HL-60 (cell line): ENCODE data around the gene SREBF1.

Experiments used
- GABPA ChIP-seq: IDR thresholded peaks from 2 replicates; pipeline ENCODE4 v1.6.1; 2012; ENCODE audit warnings: low read depth
- POLR2AphosphoS5 ChIP-seq: IDR thresholded peaks from 2 replicates; pipeline ENCODE4 v1.6.1; 2012; ENCODE audit warnings: low read depth
- TF ChIP-seq, protein P1 (sequence below): IDR thresholded peaks from one replicate; pipeline ENCODE4 v1.5.1; 2011; ENCODE audit warnings: low read length, control low read depth, inconsistent platforms; ENCODE audit not compliant: insufficient read depth

DNA sequence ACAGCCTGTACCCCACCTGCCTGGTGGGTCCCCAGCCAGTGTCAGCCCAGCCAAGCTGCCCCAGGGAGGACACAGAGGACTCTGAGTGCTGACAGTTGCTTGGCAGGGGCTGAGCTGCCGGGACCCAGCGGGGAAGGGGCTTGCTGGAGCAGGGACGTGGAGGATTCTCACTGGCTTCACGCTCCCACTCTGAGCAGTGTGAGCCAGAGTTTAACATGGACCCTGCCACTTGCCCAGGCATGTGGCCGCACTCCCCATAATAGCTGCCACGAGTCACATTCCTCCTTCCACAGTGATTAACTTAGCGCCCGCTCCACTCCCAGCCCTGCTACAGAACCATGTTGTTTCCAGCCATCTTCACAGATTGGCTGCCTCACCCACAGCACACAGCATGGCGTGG lies 31.2 kb downstream of the SREBF1 start:
- TF ChIP-seq, protein P1, sequence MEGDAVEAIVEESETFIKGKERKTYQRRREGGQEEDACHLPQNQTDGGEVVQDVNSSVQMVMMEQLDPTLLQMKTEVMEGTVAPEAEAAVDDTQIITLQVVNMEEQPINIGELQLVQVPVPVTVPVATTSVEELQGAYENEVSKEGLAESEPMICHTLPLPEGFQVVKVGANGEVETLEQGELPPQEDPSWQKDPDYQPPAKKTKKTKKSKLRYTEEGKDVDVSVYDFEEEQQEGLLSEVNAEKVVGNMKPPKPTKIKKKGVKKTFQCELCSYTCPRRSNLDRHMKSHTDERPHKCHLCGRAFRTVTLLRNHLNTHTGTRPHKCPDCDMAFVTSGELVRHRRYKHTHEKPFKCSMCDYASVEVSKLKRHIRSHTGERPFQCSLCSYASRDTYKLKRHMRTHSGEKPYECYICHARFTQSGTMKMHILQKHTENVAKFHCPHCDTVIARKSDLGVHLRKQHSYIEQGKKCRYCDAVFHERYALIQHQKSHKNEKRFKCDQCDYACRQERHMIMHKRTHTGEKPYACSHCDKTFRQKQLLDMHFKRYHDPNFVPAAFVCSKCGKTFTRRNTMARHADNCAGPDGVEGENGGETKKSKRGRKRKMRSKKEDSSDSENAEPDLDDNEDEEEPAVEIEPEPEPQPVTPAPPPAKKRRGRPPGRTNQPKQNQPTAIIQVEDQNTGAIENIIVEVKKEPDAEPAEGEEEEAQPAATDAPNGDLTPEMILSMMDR: no peak
- TF ChIP-seq POLR2AphosphoS5 (no peak), GABPA (no peak)
